Loucy (cell line): Measurements from ENCODE around the gene FBH1.

Experiments
- H2AFZ ChIP-seq: fragments of 200-600 bp; sonication (generic); 2 replicates; pipeline ENCODE4 v1.6.0; 2016; ENCODE audit warnings: antibody characterized with exemption, mild to moderate bottlenecking, low read length, moderate library complexity
- H3F3A ChIP-seq: fragments of 200-600 bp; 2 replicates; pipeline ENCODE4 v1.6.0; 2016; ENCODE audit warnings: antibody characterized with exemption, low read depth, mild to moderate bottlenecking
- H3K27me3 ChIP-seq: fragments of 200-600 bp; sonication (generic); 2 replicates; pipeline ENCODE4 v1.6.1; 2014; ENCODE audit warnings: low read length, mild to moderate bottlenecking; ENCODE audit not compliant: insufficient read depth, poor library complexity, severe bottlenecking
- H3K36me3 ChIP-seq: fragments of 200-600 bp; sonication (generic); 2 replicates; pipeline ENCODE4 v1.6.1; 2016; ENCODE audit warnings: low read length; ENCODE audit not compliant: insufficient read depth
- H3K4me1 ChIP-seq: fragments of 200-600 bp; sonication (generic); 2 replicates; pipeline ENCODE4 v1.5.1; 2014; ENCODE audit warnings: low read length, mild to moderate bottlenecking; ENCODE audit not compliant: insufficient read depth, poor library complexity, severe bottlenecking
- H3K4me2 ChIP-seq: fragments of 200-600 bp; sonication (generic); 2 replicates; pipeline ENCODE4 v1.6.0; 2014; ENCODE audit warnings: antibody characterized with exemption, low read length, low read depth, mild to moderate bottlenecking; ENCODE audit not compliant: poor library complexity, severe bottlenecking
- H3K4me3 ChIP-seq: fragments of 200-600 bp; sonication (generic); 2 replicates; pipeline ENCODE4 v1.5.1; 2014; ENCODE audit warnings: low read length, mild to moderate bottlenecking, mixed read lengths; ENCODE audit not compliant: poor library complexity, severe bottlenecking
- H3K79me2 ChIP-seq: fragments of 200-600 bp; sonication (generic); 2 replicates; pipeline ENCODE4 v1.6.1; 2014; ENCODE audit warnings: low read length; ENCODE audit not compliant: insufficient read depth
- H3K9ac ChIP-seq: fragments of 200-600 bp; sonication (generic); 2 replicates; pipeline ENCODE4 v1.6.0; 2014; ENCODE audit warnings: mild to moderate bottlenecking, low read depth, low read length, moderate library complexity; ENCODE audit not compliant: poor library complexity, severe bottlenecking
- H3K9me2 ChIP-seq: fragments of 200-600 bp; sonication (generic); replicated peaks from 2 replicates; pipeline ENCODE4 v1.6.1; 2016; ENCODE audit warnings: low read depth, low read length, mixed read lengths
- H3K9me3 ChIP-seq: fragments of 200-600 bp; sonication (generic); 2 replicates; pipeline ENCODE4 v1.6.1; 2014; ENCODE audit warnings: mild to moderate bottlenecking, antibody characterized with exemption, low read length, low read depth; ENCODE audit not compliant: insufficient read depth
- H4K20me1 ChIP-seq: fragments of 200-600 bp; sonication (generic); 2 replicates; pipeline ENCODE4 v1.6.0; 2014; ENCODE audit warnings: antibody characterized with exemption, low read length, mild to moderate bottlenecking; ENCODE audit not compliant: insufficient read depth, poor library complexity, severe bottlenecking
- CTCF ChIP-seq: fragments of 200-600 bp; sonication (generic); conservative IDR thresholded peaks from 2 replicates; pipeline ENCODE4 v1.5.1; 2014; ENCODE audit warnings: mild to moderate bottlenecking, antibody characterized with exemption, low read length
- EZH2phosphoT487 ChIP-seq: fragments of 200-600 bp; IDR thresholded peaks from 2 replicates; pipeline ENCODE4 v1.6.1; 2018; ENCODE audit warnings: antibody characterized with exemption, mild to moderate bottlenecking, moderate library complexity, borderline replicate concordance

FBH1 gene

GRCh38 chr10:5981529-5981928 lies 91.5 kb downstream of the FBH1 start:
- Histone ChIP-seq H3K9ac (no peak overlapping the region), H3K9me2 (no peaks in the 10 kb centered on the region), H3K4me3 (no peak overlapping the region), H3K4me1 (peaks cover 7% of the 10 kb centered on the region), H3K36me3 (no peaks in the 10 kb centered on the region), H3K9me3 (no peaks in the 10 kb centered on the region), H4K20me1 (no peaks in the 10 kb centered on the region), H3F3A (no peaks in the 10 kb centered on the region), H2AFZ (no peak overlapping the region), H3K27me3 (no peaks in the 10 kb centered on the region), H3K4me2 (no peak overlapping the region), H3K79me2 (no peaks in the 10 kb centered on the region)
- TF ChIP-seq CTCF (no peak), EZH2phosphoT487 (no peak)

DNA sequence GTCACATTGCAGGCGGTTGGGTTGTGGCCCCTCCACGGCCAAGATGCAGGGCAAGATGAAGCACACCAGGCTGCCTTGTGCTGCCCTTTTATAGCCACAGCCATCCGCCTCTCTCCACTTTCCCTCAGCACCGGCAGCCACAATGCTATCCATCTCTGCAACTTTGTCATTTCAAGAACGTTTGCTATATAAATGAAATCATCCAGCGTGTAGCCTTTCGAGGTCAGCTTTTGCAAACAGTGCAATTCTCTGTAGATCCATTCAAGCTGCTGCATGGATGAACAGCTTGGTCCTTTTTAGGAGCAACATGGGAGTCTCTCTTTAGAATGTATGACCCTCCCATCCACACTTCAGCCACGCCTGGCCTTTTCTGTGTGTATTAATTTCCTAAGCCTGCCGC lies 93.7 kb downstream of the FBH1 start:
- no peaks in the 10 kb centered on the region for H4K20me1 ChIP-seq
- no peaks in the 10 kb centered on the region for H3K79me2 ChIP-seq
- no peaks in the 10 kb centered on the region for H3K9me2 ChIP-seq
- H3K9ac ChIP-seq: no peak overlapping the region
- no peak overlapping the region for H2AFZ ChIP-seq
- H3K27me3 ChIP-seq: no peaks in the 10 kb centered on the region
- peaks cover 8% of the 10 kb centered on the region for H3K4me1 ChIP-seq
- H3K4me2 ChIP-seq: no peak overlapping the region
- TF ChIP-seq CTCF (no peak), EZH2phosphoT487 (no peak)
- H3K9me3 ChIP-seq: no peaks in the 10 kb centered on the region
- no peaks in the 10 kb centered on the region for H3F3A ChIP-seq
- H3K4me3 ChIP-seq: no peak overlapping the region
- H3K36me3 ChIP-seq: no peaks in the 10 kb centered on the region

DNA sequence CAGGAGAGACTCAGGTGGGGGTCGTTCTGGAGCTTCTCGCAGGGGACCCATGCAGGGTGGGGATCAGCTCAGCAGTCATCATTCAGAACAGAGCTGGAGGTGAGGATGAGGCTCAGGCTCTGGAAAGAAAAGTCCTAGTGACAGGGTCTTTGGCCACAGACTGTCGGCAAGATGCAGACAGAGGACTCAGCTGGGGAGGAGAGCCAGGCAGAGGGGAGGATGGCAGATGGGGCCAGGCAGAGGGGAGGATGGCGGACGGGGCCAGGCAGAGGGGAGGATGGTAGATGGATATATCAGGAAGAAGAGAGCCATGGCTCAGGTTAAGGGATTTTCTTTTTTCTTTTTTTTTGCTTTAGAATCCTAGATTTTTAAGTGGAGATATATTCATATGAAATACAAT lies 95.0 kb downstream of the FBH1 start:
- Histone ChIP-seq H3K9me2 (no peaks in the 10 kb centered on the region), H3K4me3 (no peak overlapping the region), H3K9me3 (no peaks in the 10 kb centered on the region), H3K4me1 (peaks cover 8% of the 10 kb centered on the region), H3K79me2 (no peaks in the 10 kb centered on the region), H3F3A (no peaks in the 10 kb centered on the region), H3K4me2 (no peak overlapping the region), H4K20me1 (no peaks in the 10 kb centered on the region), H3K9ac (no peak overlapping the region), H3K27me3 (no peaks in the 10 kb centered on the region), H3K36me3 (no peaks in the 10 kb centered on the region), H2AFZ (no peak overlapping the region)
- no peak for TF ChIP-seq CTCF
- no peak for TF ChIP-seq EZH2phosphoT487
